OCI-LY7 (cell line): ENCODE data around the gene EXOC6B.

Experiments
- EZH2phosphoT487 ChIP-seq: fragments of 200-600 bp; sonication (generic); IDR thresholded peaks from 2 replicates; pipeline ENCODE4 v1.6.1; 2018; ENCODE audit warnings: low read depth, borderline replicate concordance, mild to moderate bottlenecking, mixed run types, antibody characterized with exemption, low read length, moderate library complexity, mixed read lengths
- TF ChIP-seq, protein P1 (sequence below): fragments of 200-600 bp; sonication (generic); conservative IDR thresholded peaks from 2 replicates; pipeline ENCODE4 v1.5.1; 2014; ENCODE audit warnings: mild to moderate bottlenecking, antibody characterized with exemption, low read length, moderate library complexity, mixed read lengths

DNA sequence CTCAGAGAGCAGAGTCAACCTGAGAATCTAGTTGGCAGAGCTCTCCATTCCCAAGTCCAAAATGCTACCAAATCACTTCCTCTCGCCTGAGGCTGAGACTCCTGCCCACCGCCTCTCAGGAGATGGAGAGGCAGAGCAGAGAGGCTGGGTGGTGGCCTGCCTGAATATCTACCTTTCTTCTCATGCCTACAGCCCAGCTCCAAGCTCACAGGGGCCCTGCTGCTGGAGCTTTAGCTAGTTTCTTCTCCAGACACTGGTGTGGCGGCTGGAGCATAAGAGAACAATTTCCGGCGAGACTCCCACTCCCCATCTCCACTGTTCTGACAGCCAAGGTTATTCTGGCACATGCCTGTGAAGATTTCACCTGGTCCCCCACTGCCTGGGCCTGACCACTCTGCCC lies 670.1 kb downstream of the EXOC6B start:
- TF ChIP-seq, protein P1, sequence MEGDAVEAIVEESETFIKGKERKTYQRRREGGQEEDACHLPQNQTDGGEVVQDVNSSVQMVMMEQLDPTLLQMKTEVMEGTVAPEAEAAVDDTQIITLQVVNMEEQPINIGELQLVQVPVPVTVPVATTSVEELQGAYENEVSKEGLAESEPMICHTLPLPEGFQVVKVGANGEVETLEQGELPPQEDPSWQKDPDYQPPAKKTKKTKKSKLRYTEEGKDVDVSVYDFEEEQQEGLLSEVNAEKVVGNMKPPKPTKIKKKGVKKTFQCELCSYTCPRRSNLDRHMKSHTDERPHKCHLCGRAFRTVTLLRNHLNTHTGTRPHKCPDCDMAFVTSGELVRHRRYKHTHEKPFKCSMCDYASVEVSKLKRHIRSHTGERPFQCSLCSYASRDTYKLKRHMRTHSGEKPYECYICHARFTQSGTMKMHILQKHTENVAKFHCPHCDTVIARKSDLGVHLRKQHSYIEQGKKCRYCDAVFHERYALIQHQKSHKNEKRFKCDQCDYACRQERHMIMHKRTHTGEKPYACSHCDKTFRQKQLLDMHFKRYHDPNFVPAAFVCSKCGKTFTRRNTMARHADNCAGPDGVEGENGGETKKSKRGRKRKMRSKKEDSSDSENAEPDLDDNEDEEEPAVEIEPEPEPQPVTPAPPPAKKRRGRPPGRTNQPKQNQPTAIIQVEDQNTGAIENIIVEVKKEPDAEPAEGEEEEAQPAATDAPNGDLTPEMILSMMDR, result no peak
- TF ChIP-seq EZH2phosphoT487, result no peak
